ENCODE results near the gene CD8B. TPM values are rescaled to one million over a fixed set of nuclear protein-coding genes. Genes with fewer than 3 reads are reported as not detected.

The CD8B gene
- total RNA-seq, 1 donor from 2014 or later: 1.0 TPM

DNA sequence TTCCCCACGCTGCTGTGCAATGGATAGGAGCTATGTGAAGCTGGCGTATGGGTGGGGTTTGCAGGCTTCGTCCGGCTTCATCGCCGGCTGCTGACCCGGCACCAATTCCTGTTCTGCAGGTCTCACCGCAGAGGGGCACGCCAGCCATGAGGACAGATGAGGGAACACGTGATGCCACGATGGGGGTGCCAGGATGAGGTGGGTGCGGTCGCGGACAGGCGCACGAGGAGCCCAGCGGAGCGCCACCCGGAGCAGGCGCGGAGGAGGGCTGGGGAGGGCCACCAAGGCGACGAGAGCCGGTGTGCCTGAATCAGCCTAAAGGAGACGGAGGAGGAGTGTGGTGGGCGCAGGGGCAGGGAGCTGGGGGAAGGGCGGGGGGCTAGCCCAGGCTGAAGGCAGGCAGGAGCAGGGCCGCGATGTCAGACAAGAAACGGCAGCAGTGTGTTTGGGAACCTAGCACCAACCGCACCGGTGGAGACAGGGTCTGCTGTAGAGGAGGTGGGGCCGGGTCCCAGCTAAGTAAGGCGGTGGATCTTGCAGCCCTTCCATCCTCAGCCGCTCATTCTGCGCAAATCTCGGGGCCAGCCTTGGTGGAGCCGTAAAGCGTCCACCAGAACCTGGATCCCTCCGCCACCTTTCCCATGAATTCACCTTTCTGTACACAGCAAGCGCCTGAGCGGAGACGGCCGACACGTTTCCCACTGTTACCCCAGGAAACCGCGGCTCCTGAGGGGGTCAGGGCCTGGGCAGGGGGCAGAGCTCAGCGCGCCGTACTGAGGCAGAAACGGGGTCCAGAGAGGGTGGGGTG is 54.0 kb downstream of the CD8B start:
- H3K27ac Mint-ChIP-seq: peak overlapping the region; percentile 74
- peaks cover 56% of the 10 kb centered on the region for H3K27me3 Mint-ChIP-seq (ENCODE audit: low read depth)
- H3K4me3 Mint-ChIP-seq (ENCODE audit: low read depth): peak overlapping the region; percentile 92
- peaks cover 23% of the 10 kb centered on the region for H3K4me1 Mint-ChIP-seq (ENCODE audit: low read depth)
- no peak for DNase-seq (ENCODE audit: low spot score)
- H3K36me3 Mint-ChIP-seq (ENCODE audit: low read depth): no peaks in the 10 kb centered on the region
- H3K9me3 Mint-ChIP-seq: no peaks in the 10 kb centered on the region
- intact Hi-C loops (cut with micrococcal nuclease): loop anchor here (1.0 kb wide), 1 partner anchor 43 kb away; no protein-coding TSS in a partner anchor

- Mint-ChIP-seq H3K36me3 (ENCODE audit: low read depth) (no peaks in the 10 kb centered on the region), H3K9me3 (no peaks in the 10 kb centered on the region), H3K4me1 (ENCODE audit: low read depth) (peaks cover 23% of the 10 kb centered on the region), H3K27ac (no peak overlapping the region), H3K4me3 (ENCODE audit: low read depth) (peak overlapping the region; percentile 92), H3K27me3 (ENCODE audit: low read depth) (peaks cover 50% of the 10 kb centered on the region)
- intact Hi-C loops (cut with micrococcal nuclease): loop anchor here (1.0 kb wide), 1 partner anchor 43 kb away; no protein-coding TSS in a partner anchor
- no peak for DNase-seq (ENCODE audit: low spot score)
Observed at GRCh38 chr2:86807133-86807467, 54.6 kb downstream of the CD8B start.

DNA sequence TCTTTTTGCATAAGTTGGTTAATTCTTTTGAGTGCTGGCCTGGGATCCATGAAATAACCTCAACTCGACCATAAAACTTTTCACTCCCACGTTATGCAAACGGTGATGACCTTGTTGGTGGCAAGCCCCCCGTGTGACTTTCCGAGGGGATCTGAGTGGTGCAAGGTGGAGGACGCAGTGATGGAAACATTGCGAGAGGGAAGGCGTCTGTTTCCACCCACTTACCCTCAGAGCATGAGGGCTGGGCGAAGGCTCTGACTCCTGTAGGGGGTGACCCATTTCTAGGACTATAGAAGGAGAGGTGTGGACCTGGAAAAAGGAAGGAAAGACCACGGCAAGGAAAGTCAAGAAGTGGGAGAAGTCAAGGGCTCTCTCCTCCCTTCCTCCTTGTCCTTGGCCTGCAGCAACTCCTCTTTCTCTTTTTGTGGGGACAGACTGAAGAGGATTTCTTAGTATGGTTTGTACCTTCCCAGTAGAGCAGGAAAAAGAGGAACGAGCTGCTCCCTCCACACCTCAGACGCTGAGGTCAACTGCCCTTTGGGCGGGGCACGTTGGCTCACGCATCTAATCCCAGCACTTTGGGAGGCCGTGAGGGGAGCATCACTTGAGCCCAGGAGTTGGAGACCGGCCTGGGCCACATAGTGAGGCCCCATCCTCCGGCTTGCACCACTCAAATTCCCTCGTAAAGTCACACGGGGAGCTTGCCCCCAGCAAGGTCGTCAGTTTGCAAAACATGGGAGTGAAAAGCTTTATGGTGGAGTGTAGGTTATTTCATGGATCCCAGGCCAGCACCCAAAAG is 55.4 kb downstream of the CD8B start:
- Mint-ChIP-seq H3K27me3 (ENCODE audit: low read depth) (peaks cover 43% of the 10 kb centered on the region), H3K4me3 (ENCODE audit: low read depth) (no peak overlapping the region), H3K27ac (no peak overlapping the region), H3K9me3 (no peaks in the 10 kb centered on the region), H3K4me1 (ENCODE audit: low read depth) (peaks cover 23% of the 10 kb centered on the region), H3K36me3 (ENCODE audit: low read depth) (no peaks in the 10 kb centered on the region)
- no peak for DNase-seq (ENCODE audit: low spot score)
- intact Hi-C loops (cut with micrococcal nuclease): no loop called here

DNA sequence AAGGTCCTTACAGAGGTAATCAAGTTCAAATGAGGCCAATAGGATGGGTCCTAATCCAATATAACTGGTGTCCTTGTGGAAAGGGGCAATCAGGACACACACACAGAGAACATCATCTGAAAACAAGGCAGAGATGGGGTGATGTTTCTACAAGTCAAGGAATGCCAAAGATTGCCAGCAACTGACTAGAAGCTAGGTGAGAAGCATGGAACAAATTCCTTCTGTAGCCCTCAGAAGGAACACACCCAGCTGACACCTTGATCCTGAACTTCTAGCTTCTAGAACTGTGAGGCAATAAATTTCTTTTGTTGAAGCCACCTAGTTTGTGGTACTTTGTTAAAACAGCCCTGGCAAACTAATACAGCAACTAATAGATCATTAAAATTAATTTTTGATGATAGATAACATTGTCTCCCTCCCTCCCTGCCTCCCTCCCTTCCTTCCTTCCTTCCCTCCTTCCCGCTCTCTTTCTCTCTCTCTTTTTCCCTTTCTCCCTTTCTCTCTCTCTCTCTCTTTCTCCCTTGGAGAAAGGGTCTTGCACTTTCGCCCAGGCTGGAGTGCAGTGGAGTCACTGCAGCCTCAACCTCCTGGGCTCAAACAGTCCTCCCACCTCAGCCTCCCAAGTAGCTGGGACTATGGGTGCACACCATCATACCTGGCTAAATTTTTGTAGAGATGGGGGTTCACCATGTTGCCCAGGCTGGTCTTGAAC is 60.7 kb downstream of the CD8B start:
- Mint-ChIP-seq H3K9me3 (peaks cover 14% of the 10 kb centered on the region), H3K4me1 (ENCODE audit: low read depth) (peaks cover 3% of the 10 kb centered on the region), H3K27ac (no peak overlapping the region), H3K27me3 (ENCODE audit: low read depth) (peaks cover 12% of the 10 kb centered on the region), H3K4me3 (ENCODE audit: low read depth) (no peak overlapping the region), H3K36me3 (ENCODE audit: low read depth) (peaks cover 14% of the 10 kb centered on the region)
- DNase-seq (ENCODE audit: low spot score): no peak
- intact Hi-C loops (cut with micrococcal nuclease): no loop called here

GRCh38 chr2:86794861-86795260 is 66.8 kb downstream of the CD8B start:
- peaks cover 26% of the 10 kb centered on the region for H3K9me3 Mint-ChIP-seq
- intact Hi-C loops (cut with micrococcal nuclease): no loop called here
- peaks cover 28% of the 10 kb centered on the region for H3K27me3 Mint-ChIP-seq (ENCODE audit: low read depth)
- DNase-seq (ENCODE audit: low spot score): no peak
- peaks cover 25% of the 10 kb centered on the region for H3K36me3 Mint-ChIP-seq (ENCODE audit: low read depth)
- H3K27ac Mint-ChIP-seq: peak overlapping the region; percentile 29
- no peak overlapping the region for H3K4me3 Mint-ChIP-seq (ENCODE audit: low read depth)
- peaks cover 40% of the 10 kb centered on the region for H3K4me1 Mint-ChIP-seq (ENCODE audit: low read depth)

DNA sequence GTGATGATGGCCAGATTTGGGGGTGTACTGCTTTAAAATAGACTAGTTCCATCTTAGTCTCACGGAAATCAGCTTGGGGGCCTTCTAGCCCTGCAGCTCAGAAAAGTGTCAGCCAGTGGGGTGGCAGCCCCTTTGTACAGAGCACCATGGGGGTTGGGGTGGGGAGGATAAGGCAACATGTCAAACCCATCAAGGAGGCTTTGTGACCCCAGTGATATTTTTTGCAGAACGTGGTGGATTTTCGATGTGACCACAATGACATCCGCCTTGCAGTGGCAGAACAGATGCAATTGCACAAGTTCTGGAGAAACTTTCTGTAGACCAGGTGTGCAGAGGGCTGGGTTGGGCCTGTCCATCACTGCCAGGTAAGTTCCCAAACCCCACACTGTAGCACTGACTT is 67.9 kb downstream of the CD8B start:
- H3K27ac Mint-ChIP-seq: no peak overlapping the region
- no peak for DNase-seq (ENCODE audit: low spot score)
- no peak overlapping the region for H3K4me3 Mint-ChIP-seq (ENCODE audit: low read depth)
- peaks cover 26% of the 10 kb centered on the region for H3K9me3 Mint-ChIP-seq
- peaks cover 34% of the 10 kb centered on the region for H3K27me3 Mint-ChIP-seq (ENCODE audit: low read depth)
- H3K36me3 Mint-ChIP-seq (ENCODE audit: low read depth): peaks cover 25% of the 10 kb centered on the region
- intact Hi-C loops (cut with micrococcal nuclease): no loop called here
- peaks cover 40% of the 10 kb centered on the region for H3K4me1 Mint-ChIP-seq (ENCODE audit: low read depth)

DNA sequence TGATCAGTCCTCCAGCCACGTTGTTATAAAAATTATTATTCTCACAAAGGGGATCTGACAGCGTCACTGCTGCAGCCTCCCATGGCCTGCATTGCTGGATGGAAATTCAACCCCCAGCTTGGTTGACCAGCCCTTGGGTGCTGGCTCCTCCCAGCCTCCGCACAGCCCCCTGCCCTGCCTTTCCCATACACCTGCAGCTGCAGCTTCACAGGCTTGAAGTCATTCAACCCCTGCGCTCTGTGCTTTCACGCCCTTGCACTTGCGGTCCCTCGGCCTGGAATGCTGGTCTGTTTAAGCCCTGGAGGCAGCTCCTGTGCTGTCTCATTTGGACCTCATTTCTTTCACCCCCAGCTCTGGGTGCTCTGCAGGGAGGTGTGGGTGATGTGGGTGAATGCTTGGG is 70.1 kb downstream of the CD8B start:
- H3K27me3 Mint-ChIP-seq (ENCODE audit: low read depth): peaks cover 48% of the 10 kb centered on the region
- peaks cover 17% of the 10 kb centered on the region for H3K36me3 Mint-ChIP-seq (ENCODE audit: low read depth)
- peak overlapping the region; percentile 69 for H3K4me3 Mint-ChIP-seq (ENCODE audit: low read depth)
- H3K4me1 Mint-ChIP-seq (ENCODE audit: low read depth): peaks cover 42% of the 10 kb centered on the region
- H3K27ac Mint-ChIP-seq: no peak overlapping the region
- H3K9me3 Mint-ChIP-seq: peaks cover 18% of the 10 kb centered on the region
- intact Hi-C loops (cut with micrococcal nuclease): no loop called here
- no peak for DNase-seq (ENCODE audit: low spot score)

GRCh38 chr2:86790676-86791572 is 70.8 kb downstream of the CD8B start, which contains the start of gene CD8A:
CD8A (minus strand) TSS chr2:86790913; CDS start chr2:86790825, 88 bp downstream.
- peaks cover 10% of the 10 kb centered on the region for H3K36me3 Mint-ChIP-seq (ENCODE audit: low read depth)
- H3K4me3 Mint-ChIP-seq (ENCODE audit: low read depth): peak within 1 kb of the TSS; percentile 69
- H3K27me3 Mint-ChIP-seq (ENCODE audit: low read depth): peaks cover 51% of the 10 kb centered on the region
- DNase-seq (ENCODE audit: low spot score): no peak
- peaks cover 11% of the 10 kb centered on the region for H3K9me3 Mint-ChIP-seq
- H3K27ac Mint-ChIP-seq: no peak within 1 kb of the TSS
- intact Hi-C loops (cut with micrococcal nuclease): no loop called here
- peaks cover 42% of the 10 kb centered on the region for H3K4me1 Mint-ChIP-seq (ENCODE audit: low read depth)

DNA sequence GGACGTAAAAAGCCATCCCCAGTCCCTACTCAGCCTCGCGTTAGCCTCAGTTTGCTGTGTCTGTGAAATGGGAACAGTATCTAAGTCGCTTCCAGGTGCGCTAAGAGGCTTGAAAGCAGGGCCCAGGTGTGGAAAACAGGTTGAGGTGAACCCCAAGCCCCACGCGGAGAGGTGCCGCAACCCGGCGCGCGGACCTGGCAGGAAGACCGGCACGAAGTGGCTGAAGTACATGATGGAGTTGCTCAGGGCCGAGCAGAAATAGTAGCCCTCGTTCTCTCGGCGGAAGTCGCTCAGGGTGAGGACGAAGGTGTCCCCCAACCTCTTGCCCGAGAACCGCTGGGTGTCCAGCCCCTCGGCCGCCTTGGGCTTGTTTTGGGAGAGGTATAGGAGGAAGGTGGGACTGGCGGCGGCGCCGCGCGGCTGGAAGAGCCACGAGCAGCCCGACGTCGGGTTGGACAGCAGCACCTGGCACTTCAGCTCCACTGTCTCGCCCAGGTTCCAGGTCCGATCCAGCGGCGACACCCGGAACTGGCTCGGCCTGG is 71.5 kb downstream of the CD8B start:
- H3K27ac Mint-ChIP-seq: no peak overlapping the region
- H3K27me3 Mint-ChIP-seq (ENCODE audit: low read depth): peaks cover 51% of the 10 kb centered on the region
- H3K4me1 Mint-ChIP-seq (ENCODE audit: low read depth): peaks cover 41% of the 10 kb centered on the region
- H3K36me3 Mint-ChIP-seq (ENCODE audit: low read depth): peaks cover 4% of the 10 kb centered on the region
- peak overlapping the region; percentile 62 for H3K4me3 Mint-ChIP-seq (ENCODE audit: low read depth)
- DNase-seq (ENCODE audit: low spot score): no peak
- intact Hi-C loops (cut with micrococcal nuclease): no loop called here
- peaks cover 4% of the 10 kb centered on the region for H3K9me3 Mint-ChIP-seq

DNA sequence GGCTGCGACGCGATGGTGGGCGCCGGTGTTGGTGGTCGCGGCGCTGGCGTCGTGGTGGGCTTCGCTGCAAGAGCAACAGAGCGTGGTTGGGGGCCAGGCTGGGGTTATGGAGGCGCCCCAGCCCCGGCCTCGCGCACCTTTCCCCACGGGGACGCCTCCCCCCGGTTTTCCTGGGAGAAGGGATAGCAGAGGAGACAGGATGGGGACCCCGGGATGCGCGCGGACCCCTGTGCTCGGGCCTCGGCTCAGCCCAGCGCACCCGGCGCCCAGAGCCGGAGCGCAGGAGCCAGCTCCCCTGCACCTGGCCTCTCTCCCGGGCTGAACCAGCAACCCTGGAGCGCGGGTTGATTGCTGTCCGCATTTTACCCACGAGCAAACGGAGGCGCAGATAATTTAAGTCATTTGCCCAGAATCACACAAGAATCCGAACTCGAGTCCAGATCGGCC is 72.0 kb downstream of the CD8B start:
- intact Hi-C loops (cut with micrococcal nuclease): loop anchor here (5.0 kb wide), 1 partner anchor 452 kb away; the partner anchor contains the start of gene REEP1
- no peak overlapping the region for H3K27ac Mint-ChIP-seq
- H3K36me3 Mint-ChIP-seq (ENCODE audit: low read depth): no peaks in the 10 kb centered on the region
- H3K9me3 Mint-ChIP-seq: no peaks in the 10 kb centered on the region
- H3K27me3 Mint-ChIP-seq (ENCODE audit: low read depth): peaks cover 46% of the 10 kb centered on the region
- peaks cover 36% of the 10 kb centered on the region for H3K4me1 Mint-ChIP-seq (ENCODE audit: low read depth)
- peak overlapping the region; percentile 62 for H3K4me3 Mint-ChIP-seq (ENCODE audit: low read depth)
- DNase-seq (ENCODE audit: low spot score): no peak

- intact Hi-C loops (cut with micrococcal nuclease): loop anchor here (5.0 kb wide), 1 partner anchor 452 kb away; the partner anchor contains the start of gene REEP1
- H3K9me3 Mint-ChIP-seq: no peaks in the 10 kb centered on the region
- H3K27ac Mint-ChIP-seq: no peak overlapping the region
- H3K4me3 Mint-ChIP-seq (ENCODE audit: low read depth): no peak overlapping the region
- no peak for DNase-seq (ENCODE audit: low spot score)
- H3K4me1 Mint-ChIP-seq (ENCODE audit: low read depth): peaks cover 34% of the 10 kb centered on the region
- H3K36me3 Mint-ChIP-seq (ENCODE audit: low read depth): no peaks in the 10 kb centered on the region
- H3K27me3 Mint-ChIP-seq (ENCODE audit: low read depth): peaks cover 46% of the 10 kb centered on the region
Observed at GRCh38 chr2:86788881-86789686, 72.6 kb downstream of the CD8B start.

Measured in activated T-helper 2 cell treated with anti-CD3 and anti-CD28 coated beads, Interferon-gamma antibody, Interleukin-2, Interleukin-4, amounts not matched to agents 10 μg/mL and 5 μg/mL and 100 μg/mL, durations not matched to agents 14 hours and 24 hours and 36 hours (primary cell).